Activated naive CD4-positive, alpha-beta T cell (primary cell): ENCODE results near the gene SLC27A3.

Experiments
- DNase-seq, 4 experiments: peaks; one replicate each; lab custom pipeline; 2025; lab: John Stamatoyannopoulos, UW

The SLC27A3 gene, protein sequence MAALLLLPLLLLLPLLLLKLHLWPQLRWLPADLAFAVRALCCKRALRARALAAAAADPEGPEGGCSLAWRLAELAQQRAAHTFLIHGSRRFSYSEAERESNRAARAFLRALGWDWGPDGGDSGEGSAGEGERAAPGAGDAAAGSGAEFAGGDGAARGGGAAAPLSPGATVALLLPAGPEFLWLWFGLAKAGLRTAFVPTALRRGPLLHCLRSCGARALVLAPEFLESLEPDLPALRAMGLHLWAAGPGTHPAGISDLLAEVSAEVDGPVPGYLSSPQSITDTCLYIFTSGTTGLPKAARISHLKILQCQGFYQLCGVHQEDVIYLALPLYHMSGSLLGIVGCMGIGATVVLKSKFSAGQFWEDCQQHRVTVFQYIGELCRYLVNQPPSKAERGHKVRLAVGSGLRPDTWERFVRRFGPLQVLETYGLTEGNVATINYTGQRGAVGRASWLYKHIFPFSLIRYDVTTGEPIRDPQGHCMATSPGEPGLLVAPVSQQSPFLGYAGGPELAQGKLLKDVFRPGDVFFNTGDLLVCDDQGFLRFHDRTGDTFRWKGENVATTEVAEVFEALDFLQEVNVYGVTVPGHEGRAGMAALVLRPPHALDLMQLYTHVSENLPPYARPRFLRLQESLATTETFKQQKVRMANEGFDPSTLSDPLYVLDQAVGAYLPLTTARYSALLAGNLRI

DNA sequence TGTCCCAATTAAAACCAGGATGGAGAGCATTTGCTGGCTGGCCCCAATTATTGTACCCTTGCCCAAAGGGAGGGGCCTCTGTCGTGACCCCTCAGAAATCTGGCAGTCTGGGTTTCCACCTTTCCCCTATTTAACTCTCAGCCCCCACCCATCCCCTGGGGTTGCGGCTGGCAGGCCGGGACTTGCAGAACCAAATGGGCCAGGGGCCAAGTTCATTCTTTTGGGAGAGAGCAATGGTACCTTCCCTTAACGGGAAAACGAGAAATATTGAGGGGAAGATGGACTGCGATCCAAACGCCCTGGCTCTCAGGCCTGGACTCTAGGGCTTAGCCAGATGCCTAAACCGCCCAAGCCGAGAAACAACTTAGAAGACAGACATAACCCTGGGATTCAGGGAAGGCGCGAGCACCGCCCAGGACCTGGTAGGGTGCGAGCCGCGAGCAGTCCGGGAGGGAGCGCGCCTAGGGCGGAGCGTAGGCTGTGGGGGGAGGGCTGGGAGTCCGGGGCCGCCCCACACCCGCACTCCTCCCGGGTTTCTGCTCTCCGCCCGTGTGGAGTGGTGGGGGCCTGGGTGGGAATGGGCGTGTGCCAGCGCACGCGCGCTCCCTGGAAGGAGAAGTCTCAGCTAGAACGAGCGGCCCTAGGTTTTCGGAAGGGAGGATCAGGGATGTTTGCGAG lies at the start of gene SLC27A3:
TSS of gene SLC27A3 (plus strand) at position 628 of the 678 bp plus-strand sequence. CDS start 91 bp downstream, outside the sequence.
- no peak for DNase-seq

DNA sequence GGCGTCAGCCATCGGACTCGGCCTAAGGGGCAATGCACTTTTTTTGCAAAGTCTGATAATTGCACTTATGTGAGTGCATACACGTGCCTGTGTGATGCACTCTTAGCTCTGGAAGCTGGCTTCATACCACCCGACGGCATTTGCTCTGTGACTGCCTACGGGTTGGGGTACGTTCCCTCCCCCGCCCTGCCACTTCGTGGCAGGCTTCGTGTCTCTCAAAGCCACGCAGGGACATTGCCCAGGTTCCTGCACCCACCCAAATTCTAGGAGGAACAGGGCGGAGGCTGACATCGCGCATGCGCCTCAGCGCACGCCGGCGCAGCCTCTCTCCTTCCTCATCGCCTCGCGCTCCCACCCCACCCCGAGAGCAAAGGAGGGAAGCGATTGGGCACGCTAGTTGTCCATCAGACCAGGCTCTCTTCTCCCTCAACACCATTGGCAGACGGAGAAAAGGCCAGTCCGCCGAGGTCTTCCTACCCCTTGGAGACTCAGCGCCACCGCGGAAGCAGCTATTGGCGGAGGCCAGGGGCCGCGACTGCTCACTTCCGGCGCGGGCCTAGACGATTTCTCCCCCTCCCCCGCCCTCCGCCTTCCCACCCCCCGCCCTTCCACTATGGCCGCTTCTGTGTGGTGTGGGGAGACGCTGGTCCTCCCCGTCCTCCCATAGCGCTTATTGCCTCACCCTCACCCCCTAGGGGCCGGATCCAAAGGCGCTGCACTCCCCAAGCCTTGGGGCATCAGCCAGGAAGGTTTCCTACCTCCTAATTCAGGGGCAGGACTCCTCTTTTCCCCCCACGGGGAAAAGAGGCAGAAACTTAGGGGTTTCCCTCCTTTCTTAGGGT lies 47.5 kb upstream of the SLC27A3 start, which contains the start of gene INTS3:
TSS of gene INTS3 (plus strand) at position 588 of the 842 bp plus-strand sequence. CDS start 585 bp downstream, outside the sequence.
- peak; percentile 95 to 98 (median 97) for DNase-seq

DNA sequence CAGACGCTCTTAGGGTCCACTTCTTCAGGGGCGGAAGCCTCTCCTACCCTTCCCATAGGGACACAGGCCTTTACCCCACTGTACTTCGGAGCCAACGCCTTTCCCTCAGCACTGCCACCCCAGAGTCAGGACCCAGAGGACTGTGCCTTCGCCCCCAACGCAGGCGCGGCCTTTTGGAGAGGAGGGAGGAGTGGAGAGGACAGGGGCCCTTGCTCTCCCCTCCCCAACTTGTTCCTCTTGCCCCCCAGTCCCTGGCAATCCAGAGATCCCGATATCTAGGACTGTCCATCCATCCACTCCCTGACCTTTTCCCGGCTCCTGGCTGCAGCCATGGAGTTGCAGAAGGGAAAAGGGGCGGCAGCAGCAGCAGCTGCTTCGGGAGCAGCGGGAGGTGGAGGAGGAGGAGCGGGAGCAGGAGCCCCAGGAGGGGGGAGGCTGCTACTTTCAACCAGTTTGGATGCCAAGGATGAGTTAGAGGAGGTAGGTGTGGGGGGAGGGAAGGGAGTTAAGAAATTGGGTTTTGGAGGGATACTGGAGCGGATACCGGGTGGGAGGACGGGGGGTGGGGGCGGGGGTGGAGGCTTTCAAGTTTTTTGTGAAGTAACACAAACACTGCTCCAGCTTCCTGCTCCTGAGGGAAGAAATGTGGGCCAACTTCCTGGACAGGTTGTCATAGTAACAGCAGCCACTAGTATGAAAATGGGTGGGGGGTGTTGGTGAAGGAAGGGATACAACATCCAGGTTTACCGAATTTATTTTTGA lies 46.7 kb upstream of the SLC27A3 start:
- peak in 2 of 4 experiments; percentile 18 to 27 for DNase-seq

DNA sequence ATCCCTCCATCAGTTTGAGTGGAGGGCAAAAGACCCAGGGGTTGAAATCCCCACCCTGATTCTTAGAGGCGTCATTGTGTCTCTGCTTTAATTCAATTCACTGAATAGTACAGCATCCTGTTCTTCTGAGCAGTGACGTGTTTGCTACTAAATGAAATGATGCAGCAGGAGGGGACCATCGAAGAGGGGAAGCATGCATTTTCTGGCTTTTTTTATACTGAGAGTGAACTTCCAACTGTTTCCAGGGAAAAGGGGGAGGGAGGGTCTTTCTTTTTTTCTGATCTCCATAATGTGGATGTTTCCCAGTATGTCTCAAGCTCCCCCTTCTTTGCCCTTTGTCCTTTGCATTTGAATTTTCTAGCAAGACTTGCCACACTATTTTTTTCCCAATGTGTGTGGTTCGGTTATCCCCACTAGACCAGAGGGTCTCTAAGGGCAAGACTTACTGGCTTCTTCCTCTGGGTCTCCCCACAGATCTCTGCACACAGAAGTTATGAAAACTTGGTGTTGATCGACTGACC lies 44.7 kb upstream of the SLC27A3 start:
- DNase-seq, result no peak

DNA sequence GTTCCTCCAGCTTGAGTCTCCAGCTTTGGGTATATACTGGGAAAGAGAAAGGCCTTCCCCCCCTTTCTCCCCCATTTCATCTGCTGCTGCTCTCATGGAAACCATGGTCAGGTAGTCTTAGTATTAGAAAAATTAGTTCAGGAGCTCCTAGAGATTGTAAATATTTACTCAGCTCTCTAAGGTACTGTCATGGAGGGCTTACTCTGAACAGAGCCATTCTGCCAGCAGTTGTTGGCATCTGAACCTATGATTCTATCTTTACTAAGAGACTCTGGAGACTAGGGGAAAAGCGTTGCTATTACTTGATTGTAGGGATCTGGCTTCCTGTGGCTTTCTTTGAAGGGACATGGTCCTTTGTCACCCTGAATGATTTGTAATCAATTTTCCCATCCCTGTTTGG lies 41.2 kb upstream of the SLC27A3 start:
- DNase-seq, result no peak

DNA sequence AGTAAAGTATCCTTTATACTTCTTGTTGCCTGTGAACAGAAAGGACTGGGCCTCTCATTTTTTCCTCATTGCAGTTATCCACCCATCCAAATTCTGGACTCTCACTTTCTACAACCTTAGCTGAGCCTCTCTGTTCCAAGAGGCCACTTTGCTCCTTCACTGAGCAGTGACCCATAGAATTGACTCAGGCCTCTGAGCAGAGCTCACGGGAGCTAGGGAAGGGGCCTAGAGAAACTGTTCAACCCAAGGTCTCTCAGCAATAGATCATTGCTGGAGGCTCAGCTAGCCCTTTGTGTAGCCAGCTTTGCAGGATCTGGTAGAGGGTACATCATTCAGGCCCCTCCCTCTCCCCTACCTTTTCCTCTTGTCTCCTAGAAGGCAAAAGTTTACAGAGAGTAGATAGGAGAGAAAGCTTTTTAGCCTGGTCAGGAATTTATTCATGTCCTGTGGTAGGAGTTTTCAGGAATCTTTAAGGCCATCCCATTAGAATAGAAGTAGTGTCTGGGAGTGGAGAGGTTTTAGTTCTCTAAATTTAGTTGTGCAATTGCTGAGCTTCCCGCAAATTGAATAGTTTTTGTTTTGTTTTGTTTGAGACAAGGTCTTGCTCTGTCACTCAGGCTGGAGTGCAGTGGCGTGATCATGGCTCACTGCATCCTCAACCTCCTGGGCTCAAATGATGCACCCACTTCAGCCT lies 40.7 kb upstream of the SLC27A3 start:
- no peak for DNase-seq

DNA sequence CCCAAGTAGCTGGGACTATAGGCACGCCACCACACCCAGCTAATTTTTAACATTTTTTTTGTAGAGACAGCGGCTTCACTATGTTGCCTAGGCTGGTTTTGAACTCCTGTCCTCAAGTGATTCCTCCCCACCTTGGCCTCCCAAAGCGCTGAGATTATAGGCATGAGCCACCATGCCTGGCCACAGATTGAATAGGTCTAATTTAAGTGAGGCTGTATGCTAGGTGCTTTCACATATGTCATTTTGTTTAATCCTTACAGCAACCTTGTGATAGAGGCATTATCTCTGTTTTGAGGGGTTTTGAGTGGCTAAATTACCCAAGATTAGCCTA lies 40.2 kb upstream of the SLC27A3 start:
- DNase-seq, result no peak

DNA sequence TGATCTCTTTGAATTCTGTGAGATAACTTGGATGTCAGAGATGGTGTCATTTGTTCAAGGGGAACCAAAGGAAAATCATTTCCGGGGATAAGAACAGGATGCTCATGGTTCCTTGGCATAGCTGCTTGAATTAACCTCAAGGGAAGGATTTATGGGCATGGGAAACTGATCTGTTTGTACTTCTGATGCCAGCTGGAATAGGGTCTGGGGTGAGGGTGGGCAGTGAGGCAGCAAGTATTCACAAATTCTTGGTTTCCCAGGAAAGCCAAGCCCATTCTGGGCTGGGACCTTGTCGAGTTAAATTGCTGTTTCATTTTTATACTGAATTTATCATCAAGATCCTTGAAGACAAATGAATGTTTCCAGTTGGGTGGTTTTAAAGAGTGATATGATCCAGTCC lies 33.2 kb upstream of the SLC27A3 start:
- no peak for DNase-seq

DNA sequence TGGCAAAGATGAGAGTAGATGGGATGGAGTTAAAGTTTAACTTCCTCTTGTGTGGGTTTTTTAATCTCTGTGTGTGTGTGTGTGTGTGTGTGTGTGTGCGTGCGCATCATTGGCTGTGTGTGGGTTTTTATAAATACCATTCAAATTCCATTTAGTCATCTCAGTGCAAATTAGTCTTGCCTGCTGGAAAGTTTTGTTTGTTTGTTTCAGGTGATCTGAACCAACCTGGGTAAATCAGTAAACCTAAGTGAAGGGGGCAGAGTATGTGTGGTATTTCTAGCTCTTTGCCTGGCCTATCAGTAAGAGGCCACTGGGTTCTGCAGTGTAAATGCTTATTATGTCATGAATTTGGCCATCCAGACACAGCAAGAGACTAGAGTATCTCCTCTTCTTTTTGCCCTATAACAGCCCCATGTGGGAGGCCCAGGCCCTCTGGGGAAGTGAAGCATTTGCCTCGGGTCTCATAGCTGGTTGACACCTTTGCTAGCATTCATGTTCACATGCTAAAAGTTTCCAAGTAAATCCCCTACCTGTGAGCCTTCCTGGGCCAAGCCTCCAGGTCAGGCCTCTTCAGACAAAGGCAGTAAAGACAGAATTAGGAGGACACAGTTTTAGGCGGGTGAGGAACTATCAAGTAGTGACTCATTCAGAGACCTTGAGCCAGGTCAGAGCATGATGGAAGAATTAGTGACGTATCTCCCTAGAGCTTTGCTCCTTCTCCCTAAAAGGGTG lies 32.6 kb upstream of the SLC27A3 start:
- no peak for DNase-seq

DNA sequence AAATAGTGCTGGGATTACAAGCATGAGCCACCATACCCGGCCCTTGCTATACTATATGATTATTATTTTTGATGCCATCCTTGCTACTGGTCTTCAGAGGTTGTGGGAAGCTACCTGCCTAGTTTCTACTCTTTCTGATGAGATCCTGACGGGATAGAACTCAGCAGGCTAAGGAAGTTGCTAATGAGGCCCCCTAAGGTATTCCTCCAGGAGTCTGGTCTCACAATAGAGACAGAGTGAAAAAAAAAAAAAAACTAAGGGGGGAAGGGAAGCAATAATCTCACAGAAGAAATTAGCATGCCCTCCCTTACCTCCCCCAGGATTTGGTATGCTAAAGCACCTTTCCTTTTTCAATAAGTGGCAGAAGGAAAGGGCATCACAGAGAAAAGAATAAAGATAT lies 29.8 kb upstream of the SLC27A3 start:
- DNase-seq, result no peak

DNA sequence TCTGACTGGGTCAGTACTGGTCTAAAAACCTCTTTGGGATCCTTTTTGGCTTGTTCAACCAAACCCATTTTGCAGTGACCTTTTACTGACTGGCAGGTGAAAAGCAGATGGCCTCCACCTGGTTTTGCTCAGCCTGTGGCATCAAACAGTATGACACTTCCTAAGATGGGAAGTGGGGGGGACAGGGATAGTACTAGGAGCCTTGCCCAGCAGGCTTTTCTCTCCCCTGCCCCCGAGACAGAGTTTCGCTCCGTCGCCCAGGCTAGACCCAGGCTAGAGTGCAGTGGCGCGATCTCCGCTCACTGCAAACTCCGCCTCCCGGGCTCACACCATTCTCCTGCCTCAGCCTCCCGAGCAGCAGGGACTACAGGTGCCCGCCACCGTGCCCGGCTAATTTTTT lies 29.0 kb upstream of the SLC27A3 start:
- no peak for DNase-seq

DNA sequence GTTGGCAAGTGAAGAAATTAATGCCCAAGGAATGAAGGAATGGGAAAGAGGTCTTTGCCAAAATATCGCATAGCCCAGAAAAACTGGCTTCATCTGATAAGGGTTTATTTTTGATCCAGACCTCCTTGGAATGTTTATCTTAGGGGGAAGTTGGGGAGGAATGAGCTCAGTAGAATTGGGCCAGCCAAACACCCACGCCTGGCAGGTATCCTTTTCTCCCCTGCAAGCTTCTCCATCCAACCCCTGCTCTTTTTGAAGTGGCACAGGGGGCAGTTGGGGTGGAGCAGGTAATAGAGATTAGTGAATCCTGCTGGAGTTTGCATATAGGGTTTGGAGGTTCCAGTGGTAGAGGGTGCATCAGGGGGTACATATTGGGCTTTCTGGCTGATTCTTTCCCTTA lies 26.3 kb upstream of the SLC27A3 start:
- no peak for DNase-seq

DNA sequence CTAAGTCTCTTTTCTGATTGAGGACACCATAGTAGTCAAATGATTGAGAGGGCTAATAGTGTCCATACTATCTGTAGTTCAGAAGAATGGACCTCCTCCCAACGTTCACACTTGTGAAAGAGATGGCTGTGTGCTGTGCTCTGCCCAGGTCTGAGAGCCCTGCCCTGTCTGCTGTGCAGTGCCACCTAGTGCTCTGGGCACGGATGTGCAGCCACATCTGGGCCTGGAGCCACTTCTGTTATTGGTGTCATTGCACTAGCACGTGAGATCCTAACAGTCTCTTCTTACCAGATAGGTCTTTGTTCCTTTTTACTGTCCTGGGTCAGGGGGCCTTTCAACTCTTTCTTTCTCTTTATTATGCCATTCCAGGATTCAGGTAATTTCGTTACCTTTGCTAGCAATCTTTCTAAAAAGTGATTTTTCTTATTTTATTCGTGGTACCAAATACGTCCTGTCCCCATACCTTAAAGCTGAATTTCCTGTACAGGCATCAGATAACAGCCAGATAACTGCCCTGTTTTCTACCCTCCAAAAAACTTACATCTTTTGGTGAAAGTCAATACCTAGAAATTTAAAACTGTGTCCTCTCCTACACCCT lies 25.7 kb upstream of the SLC27A3 start:
- DNase-seq, result peak; percentile 28 to 70 (median 44)

DNA sequence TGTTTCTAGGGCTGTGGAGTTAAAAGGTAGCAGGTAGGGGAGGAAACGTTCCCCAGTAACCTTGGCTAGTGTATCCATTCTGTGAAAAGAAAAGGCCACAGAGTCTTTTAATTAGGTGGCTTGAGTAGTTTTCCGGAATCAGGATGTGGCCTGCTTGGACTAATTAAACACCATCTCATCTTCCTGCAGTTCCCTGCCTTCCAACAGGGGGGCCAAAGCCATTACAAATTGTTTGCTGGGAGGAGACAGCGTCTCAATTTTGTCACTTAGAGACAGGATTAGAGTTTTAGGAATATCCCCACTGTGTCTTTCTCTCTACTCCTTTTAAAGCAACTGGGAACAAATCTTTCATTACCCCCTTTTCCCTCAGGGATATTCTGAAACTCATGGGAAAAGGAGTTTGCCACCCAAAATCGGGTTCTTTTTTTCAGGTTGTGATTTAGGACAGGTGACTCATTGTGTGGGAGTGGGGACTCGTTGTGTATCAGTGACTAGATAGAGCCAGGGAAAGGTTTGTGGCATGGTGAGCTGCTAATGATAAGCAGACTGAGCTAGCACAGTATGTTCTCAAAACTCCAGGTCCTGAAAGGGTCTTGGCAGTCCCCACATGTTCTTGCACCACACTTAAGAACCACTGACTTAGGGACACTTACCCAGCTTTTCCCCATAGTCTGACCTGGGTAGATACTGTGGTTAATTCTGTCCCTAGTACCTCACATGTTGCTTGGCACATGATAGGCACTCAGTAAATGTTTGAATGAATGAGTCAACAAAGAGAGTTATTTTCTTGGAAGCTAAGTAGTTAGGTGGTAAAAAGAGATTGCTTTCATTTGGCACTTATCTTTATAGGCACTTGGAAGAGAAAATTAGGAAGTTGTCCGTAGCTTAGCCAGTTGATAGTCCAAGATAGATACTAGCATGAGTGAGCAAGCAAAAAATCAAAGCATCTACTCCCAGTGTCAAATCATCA lies 24.9 kb upstream of the SLC27A3 start:
- DNase-seq, result no peak

DNA sequence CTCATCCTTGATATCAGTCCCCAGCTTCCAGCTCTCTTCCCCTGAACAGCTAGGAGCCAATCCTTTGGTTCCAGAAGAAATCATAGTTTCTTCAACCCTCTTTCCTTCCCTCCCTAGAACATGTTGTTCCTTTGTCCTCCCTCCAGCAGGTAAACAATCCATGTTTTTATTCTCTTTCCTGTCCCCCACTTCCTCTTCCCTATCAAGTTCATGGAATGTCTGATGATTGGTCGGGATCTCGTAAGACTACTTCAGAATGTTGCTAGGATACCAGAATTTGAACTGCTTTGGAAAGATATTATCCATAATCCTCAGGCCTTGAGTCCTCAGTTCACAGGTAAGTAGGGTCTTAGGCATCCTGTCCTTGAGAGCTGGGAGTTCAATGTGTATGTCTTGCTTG lies 23.1 kb upstream of the SLC27A3 start:
- no peak for DNase-seq

DNA sequence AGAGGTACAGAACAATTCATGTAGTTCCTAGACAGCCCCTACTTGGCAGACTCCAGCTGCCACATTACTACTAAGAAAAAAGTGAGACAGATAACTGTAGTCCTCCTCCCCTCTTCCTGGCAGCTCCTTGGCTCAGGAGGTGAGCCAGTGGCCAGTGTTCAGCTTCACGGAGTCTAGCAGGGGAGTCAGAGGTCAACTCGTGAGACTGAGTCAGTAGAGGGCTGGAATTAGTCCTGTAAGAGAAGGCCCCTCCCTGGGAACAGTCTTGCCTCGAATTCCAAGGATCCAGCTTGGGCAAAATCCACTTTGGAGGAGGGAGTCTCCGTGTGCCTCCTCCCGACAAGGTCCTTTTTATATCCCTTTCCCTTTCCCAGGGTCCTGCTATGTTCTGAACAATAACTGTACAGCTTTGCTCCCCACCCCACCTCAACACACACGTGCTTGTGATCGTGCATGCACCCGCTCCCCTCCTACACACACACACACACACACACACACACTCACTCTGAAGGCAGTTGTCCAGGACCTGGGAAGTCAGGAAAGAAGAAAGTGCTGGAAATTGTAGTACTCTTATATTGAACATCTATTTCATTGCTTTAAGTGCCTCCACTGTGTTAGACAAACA lies 22.5 kb upstream of the SLC27A3 start:
- DNase-seq, result no peak

DNA sequence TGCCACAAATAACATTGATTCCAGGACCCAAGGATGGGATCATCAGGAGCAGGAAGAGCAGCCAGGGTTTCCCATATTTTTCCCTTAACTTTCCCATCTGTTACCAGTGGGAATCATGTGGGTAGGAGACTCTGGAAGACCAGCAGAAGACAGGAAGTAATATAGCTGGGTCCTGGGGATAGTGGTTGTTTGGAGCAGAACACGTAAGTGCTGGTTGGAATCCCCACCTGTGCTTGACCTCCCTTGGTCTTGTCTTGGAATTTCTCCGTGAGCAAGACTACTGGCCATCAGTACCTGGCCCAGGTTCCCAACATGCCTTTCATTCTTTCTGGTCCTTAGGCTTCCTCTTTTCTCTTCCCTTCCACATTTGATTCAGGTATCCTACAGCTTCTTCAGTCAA lies 20.9 kb upstream of the SLC27A3 start:
- DNase-seq, result no peak

DNA sequence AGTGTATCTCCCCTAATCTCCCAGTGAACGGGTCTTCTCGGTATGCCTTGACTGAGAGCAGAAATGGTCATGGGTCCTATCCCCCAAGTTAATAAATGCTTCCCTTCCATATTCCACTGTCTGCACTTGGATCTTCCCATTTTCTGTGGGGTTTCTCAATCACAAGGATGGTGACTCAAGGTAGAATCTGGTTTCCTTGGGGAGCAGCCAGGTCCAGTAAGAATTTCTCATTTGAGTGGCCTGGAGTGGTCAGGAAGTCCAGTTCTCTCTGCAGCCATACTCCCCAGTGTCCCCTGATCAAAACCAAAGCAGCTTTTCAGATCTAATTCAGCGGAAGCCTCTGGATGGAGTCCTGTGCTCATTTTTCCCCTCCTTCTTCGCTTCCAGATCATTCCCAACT lies 14.8 kb upstream of the SLC27A3 start:
- no peak for DNase-seq
